ENCODE data around the gene NELFCD.
"Not testable (repeated sequence)": the region's sequence is repeated elsewhere in the genome, so short reads cannot be mapped to it uniquely, and the experiment has no call there.

NELFCD gene

DNA sequence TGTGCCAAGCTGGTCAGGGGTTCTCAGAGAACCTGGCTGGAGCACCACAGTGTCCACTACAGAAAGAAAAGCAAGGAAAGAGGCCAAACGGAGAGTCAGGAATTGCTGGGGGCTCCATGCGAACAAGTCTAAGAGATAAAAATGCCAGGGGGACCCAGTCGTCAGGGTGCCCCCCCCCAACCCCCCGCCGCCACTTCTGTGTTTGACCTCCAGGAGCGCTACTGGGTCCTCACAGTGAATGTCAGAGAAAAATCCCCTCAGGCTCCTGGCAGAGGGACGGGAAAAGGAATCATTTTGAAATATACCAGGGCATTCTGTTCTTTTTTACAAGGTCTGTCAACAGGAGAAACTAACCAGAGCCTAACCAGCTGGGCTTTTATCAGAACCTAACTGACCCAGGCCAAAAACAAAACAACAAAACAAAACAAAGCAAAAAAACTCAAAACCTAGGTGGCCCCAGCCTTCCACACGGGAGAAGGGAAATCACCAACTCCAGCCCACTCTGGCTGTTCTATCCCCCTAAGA lies 17.9 kb upstream of the NELFCD start:
- ChIA-PET POLR2A (no interaction called here), CTCF (no interaction called here)
- no peak for DNase-seq (ENCODE audit: low read depth, low spot score)
- TF ChIP-seq, protein P1, sequence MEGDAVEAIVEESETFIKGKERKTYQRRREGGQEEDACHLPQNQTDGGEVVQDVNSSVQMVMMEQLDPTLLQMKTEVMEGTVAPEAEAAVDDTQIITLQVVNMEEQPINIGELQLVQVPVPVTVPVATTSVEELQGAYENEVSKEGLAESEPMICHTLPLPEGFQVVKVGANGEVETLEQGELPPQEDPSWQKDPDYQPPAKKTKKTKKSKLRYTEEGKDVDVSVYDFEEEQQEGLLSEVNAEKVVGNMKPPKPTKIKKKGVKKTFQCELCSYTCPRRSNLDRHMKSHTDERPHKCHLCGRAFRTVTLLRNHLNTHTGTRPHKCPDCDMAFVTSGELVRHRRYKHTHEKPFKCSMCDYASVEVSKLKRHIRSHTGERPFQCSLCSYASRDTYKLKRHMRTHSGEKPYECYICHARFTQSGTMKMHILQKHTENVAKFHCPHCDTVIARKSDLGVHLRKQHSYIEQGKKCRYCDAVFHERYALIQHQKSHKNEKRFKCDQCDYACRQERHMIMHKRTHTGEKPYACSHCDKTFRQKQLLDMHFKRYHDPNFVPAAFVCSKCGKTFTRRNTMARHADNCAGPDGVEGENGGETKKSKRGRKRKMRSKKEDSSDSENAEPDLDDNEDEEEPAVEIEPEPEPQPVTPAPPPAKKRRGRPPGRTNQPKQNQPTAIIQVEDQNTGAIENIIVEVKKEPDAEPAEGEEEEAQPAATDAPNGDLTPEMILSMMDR (IDR thresholded peaks at IDR 0.05; ENCODE audit: insufficient read depth, low read length, missing control alignments): no peak
- no peak overlapping the region for H3K4me3 ChIP-seq (ENCODE audit: low read depth, low read length)

DNA sequence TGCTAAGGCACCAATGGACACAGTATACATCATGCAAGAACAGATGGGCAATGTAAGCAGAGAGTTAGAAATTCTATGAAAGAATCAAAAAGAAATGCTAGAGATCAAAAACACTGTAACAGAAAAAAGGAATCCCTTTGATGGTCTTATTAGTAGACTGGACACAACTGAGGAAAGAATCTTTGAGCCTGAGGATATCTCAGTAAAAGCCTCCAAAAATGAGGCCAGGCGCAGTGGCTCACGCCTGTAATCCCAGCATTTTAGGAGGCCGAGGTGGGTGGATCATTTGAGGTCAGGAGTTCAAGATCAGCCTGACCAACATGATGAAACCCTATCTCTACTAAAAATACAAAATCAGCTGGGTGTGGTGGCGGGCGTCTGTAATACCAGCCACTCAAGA lies 17.1 kb upstream of the NELFCD start:
- CTCF ChIA-PET; DNase-seq (ENCODE audit: low read depth, low spot score); H3K4me3 ChIP-seq (ENCODE audit: low read depth, low read length); POLR2A ChIA-PET: not testable (repeated sequence)

DNA sequence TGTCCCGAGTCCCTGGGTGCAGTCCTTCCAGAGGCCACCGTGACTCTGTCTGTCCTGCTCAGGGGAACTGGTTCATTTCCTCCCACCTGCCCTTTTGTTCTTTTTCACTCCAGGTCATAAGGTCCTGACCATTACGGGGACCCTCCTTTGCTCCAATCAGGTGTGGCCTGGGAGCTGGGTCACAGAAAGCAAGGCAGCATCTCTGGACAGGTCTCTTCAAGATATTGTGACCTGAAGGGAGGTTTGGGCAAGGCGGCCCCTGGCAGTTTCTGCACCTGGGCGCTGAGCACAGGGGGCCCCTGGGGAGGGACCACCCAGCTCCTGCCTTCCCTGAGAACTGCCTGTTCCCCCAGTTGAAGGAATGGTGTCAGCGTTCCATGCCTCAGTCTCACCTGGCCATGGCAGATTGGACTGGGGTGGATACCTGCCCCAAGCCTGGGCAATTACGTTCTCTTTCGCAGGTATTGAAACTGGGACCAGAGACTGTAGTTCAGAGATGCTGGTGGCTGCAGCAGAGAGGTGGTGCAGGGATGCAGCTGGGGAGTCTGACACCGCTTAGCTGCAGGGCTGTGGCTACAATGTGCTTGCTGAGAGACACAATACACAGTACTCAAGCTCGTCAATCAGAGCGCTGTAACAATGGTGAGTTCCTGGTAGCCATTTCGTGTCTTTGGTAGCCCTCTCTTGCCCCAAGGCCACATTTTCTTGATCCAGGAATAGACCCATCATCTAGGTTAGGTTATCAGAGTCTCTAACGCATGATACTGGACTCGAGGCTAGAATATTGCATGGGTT lies 15.6 kb upstream of the NELFCD start:
- ChIA-PET POLR2A (no interaction called here), CTCF (no interaction called here)
- no peak for DNase-seq (ENCODE audit: low read depth, low spot score)

DNA sequence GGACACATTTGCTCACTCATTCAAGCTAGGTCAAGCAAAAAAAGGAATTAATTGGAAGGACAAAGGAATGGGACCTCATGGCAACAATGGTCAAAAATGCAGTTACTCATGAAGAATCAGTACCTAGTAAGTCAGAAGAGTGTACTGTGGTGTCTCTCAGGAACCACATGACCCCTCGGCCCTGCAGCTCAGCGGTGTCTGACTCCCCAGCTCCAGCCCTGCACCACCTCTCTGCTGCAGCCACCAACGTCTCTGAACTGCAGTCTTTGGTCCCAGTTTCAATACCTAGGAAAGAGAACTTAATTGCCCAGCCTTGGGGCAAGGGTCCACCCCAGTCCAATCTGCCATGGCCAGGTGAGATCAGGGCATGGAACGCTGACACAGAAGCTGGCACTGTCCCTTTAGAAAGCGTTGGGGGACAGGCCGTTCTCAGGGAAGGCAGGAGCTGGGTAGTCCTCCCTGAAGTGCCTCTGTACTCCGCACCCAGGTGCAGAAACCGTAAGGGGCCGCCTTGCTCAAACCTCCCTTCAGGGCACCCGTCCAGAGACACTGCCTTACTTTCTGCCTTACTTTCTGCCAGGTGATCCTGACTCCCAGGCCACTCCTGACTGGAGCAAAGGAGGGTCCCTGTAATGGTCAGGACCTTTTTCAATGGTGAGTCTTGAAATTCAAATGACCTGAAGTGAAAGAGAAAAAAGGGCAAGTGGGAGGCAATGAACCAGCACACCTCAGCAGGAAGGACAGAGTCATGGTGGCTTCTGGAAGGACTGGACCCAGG lies 13.2 kb upstream of the NELFCD start:
- CTCF ChIA-PET: no interaction called here
- no peak overlapping the region for H3K4me3 ChIP-seq (ENCODE audit: low read depth, low read length)
- TF ChIP-seq, protein P1 (IDR thresholded peaks at IDR 0.05; ENCODE audit: insufficient read depth, low read length, missing control alignments): no peak
- DNase-seq (ENCODE audit: low read depth, low spot score): no peak
- POLR2A ChIA-PET: no interaction called here

More for the DNA sequence above, 15.6 kb upstream of the NELFCD start:
- TF ChIP-seq, protein P1 (IDR thresholded peaks at IDR 0.05; ENCODE audit: insufficient read depth, low read length, missing control alignments): no peak
- H3K4me3 ChIP-seq (ENCODE audit: low read depth, low read length): no peak overlapping the region

DNA sequence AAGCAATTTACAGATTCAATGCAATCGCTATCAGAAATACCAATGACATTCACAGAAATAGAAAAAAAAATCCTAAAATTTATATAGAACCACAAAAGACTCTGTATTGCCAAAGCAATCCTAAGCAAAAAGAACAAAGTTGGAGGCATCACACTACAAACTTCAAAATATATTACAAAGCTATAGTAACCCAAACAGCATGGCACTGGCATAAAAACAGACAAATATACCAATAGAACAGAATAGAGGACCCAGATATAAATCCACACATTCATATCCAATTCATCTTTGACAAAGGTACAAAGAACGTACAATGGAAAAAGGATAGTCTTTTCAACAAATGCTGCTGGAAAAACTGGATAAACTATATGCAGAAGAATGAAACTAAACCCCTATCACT lies 11.6 kb upstream of the NELFCD start:
- POLR2A ChIA-PET: no interaction called here
- TF ChIP-seq, protein P1 (IDR thresholded peaks at IDR 0.05; ENCODE audit: insufficient read depth, low read length, missing control alignments): no peak
- CTCF ChIA-PET: no interaction called here
- no peak for DNase-seq (ENCODE audit: low read depth, low spot score)
- no peak overlapping the region for H3K4me3 ChIP-seq (ENCODE audit: low read depth, low read length)

DNA sequence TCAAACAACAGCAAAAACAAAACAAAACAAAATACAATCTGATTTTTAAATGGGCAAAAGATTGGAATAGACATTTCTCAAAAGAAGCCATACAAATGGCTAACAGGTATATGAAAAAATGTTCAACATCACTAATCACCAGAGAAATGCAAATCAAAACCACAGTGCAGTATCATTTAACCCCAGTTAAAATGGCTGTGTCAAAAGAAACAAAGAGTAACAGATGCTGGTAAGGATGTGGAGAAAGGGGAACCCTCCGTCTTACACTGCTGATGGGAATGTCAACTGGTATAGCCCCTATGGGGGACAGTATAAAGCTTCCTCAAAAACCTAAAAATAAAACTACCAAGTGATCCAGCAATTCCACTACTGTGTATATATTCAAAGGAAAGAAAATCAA lies 10.9 kb upstream of the NELFCD start:
- H3K4me3 ChIP-seq (ENCODE audit: low read depth, low read length): no peak overlapping the region
- DNase-seq (ENCODE audit: low read depth, low spot score): no peak
- TF ChIP-seq, protein P1 (IDR thresholded peaks at IDR 0.05; ENCODE audit: insufficient read depth, low read length, missing control alignments): no peak
- POLR2A ChIA-PET: no interaction called here
- CTCF ChIA-PET: no interaction called here
